ENCODE measurements around the gene ABL1.

The ABL1 gene

DNA sequence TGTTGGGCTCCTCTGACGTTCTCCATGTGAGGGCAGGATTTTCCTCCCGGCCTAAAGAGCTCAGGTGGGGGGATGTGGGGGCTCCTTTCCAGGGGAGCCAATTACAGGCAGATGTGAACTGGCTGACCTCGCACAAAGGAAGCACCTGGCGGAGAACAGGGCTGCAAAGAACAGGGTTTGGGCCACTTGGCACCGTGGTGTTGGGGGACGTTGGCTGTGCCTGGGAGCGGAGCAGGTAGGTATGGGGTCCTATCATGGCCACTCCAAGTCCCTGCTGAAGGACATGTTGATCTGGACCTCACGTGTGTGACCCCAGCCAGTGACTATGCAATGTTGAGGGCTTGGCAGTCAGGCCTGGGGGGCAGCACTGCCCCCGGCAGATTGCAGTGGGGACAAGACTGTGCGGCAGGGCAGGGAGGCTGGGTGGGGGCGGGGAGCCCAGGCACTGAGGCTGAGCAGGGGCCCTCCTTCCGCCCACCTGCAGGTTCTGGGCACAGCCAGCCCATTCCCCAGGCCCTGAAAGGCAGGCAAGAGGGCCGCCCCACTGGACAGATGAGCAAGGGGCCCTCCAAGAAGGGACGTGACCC lies 84.6 kb downstream of the ABL1 start:
- no peak for DNase-seq (ENCODE audit: low spot score)

DNA sequence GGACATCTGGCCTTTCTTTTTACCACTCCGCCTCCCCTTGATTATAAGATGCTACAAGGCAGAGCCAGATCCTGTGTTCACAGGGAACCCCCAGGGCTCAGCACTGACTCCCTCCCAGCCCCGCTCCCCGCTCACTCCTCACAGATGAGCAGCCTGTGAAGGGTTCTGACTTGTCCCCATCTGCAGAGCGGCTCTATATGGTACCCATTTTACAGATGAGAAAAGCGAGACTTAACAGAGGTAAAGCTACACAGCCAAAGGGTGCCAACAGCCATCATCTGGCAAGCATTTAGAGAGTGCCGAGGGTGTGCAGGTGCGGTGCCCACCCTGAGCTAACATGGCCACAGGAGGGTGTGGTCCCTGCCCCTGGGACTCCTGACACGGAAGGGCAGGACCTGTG lies 85.2 kb downstream of the ABL1 start:
- DNase-seq (ENCODE audit: low spot score): no peak

DNA sequence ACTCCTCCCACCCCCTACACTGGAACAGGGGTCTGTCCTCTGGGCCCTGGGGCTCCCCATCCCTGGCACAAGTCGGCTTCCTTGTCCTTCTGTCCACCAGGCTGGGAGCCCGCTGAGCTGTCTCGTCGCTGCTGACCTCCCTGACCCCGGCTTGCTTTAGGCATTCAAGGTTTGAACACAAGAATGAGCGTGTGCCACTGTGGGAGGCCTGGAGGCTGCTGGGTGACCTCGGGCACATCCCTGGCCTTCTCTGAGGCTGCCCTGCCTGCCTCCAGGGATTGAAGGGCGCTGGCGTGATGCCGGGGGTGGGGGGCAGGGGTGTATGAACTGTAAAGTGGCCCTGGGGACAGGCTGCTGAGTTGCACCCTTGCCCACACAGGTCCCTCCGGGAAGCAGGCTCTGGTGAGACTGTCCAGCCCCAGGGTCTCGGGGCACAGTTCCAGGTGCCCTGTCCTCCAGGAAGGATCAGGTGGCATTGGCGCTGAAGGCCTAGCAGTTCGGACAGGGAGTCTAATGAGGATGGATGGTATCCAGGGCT lies 85.8 kb downstream of the ABL1 start:
- no peak for DNase-seq (ENCODE audit: low spot score)

DNA sequence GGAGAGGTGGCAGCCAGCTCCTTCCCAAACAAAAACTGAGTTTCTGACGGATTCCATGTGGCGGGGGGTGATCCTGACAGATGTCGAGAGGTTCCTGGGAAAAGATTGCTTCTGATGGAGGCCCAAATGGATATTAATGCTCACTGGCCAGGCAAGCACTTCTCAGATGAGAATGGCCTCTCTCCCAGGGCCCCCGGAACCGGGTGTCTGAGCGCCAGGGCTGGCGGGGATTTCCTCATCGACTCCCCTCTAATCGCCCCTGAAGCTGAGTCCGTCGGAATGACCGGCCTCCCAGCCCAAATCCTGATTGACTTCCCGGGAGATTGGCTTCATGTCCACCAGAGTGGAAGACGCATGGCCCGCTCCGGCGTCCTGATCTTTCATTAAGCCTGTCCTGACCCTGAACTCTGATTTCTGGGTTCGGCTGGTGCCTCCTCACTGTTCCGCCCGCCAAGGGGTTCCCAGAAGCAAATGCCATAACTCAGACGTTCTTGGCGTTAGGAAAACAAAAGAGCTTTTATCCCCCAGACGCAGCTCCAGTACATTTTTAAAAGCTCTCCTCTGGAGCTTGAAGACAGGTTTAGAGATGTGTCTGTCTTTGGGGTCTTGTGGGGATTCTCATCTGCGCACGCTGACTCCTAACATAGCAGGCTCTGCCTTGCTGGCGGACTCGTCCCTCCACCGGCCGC lies 86.4 kb downstream of the ABL1 start:
- no peak for DNase-seq (ENCODE audit: low spot score)

DNA sequence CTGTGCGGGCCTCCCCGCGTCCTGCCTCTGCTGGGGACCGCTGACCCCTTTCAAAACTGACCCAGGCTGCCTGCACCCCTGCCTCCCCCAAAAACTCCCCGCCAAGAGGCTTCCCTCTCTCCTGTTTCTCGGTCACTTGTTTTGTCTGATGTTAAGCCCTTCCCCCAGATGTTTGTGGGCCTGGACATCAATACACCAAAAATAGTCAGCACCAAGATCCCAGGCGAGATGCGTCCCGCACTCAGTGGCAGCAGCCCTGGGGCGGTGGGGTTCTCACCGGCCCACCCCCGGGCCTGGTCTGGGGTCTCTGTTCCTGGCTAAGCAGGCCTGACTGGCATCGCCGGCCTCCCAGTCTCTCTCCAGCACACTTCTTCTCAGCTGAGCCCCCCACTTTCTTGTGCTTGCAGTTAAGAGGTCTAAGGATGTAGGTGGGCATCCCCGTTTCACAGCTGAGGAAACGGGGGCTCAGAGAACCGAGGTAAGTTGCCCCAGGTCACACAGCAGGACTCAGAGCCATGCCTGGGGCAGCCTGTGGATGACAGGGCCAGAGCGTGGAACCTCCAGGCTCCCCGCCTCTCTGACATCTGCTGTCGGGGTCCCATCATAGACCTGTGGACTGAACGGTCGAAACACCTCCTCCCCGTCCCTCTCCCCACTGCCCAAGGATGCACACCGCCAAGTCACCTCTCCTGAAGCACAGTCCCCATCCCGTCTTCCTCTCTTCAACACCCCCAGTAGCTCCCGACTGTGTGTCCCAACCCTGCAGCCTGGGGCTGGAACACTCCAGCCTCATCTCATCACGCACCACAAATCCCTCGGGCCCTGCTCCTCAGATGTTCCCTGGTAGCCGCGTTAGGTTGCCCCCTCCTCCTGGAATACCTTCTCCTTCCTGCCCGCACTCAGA lies 87.2 kb downstream of the ABL1 start:
- no peak for DNase-seq (ENCODE audit: low spot score)

DNA sequence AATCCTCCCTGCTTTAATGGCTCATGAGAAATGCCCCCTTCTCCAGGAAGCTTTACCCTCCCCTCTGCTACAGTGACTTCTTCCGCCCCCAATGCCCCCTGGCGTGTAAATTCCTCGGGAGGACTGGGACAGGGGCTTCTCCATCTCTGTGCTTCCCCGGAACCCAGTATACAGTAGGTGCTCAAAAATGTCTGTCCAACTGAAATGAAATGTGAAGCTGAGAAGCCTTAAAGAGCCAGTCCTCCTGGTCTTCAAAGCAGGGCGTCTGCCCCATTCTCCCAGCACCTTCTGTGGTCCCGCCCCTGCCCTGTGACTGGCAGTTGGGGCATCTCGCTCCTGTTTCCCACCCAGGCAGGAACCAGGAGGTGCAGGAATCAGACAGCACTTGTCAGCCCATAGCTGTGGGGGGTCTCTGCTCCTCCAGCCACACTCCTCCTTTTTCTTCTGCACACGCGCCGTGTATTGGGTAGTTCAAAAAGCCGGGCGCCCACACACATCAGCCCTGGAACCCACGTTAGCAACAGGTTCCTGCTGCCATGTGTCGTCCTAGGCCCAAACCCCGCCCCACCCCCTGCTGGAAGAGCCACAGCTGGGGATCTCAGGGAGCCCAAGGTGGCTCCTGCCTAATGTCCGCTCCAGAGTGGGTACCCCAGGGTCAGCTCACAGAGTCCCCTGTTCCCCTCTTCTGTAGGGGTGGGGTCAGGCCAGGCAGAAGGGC lies 88.0 kb downstream of the ABL1 start:
- no peak for DNase-seq (ENCODE audit: low spot score)

DNA sequence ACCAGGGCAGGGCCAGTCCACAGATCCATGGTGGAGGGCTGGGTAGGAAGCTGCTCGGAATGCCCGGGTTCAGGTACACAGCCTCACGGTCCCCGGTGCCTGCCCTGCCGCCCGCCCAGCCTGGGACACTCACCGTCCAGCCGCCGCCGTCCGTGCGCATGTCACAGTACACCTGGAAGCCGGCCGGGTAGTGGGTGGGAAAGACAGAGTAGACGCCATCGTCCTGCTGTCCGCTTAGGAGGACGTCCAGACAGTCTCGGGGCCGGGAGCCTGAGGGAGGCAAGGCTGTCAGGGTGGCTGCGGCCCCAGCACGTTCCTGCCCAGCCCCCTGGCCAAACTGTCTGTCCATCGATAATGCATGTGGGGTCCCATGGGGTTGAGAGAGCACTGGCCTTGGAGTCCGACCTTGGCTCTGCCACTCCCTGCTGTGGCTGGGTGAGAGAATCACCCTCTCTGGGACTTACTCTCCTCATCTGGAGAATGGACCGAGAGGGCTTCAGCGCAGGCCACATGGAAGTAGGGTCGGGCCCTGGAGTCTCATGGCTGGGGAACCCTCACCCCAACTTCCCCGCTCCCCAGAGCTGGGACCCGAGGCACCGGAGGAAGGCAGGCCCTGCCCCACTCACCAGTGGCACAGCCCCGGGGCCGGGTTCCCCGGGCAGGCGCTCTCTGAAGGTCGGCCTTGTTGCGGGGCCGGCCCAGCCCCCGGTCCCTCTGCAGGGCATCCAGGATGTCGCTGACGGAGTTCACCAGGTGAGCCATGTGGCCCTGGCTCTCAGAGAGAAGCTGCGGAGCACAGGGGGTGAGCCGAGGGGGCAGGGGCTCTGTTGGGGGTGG lies 88.8 kb downstream of the ABL1 start:
- no peak for DNase-seq (ENCODE audit: low spot score)

DNA sequence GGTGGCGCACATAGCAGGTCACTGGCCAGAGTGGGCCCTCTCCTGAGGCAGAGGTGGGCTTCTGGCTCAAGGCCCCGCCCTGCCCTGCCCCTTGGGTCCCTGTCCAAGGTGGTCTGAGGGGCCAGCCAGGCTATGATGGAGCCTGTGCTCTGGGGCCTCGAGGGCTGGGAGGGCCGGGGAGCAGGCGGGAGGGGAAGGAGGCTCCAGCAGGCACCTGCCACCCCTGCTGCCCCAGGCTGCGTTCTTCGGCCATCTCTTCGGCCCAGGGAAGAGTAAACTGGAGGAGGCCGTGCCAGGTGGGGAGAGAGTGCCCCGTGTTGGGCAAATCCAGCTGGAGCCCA lies 89.4 kb downstream of the ABL1 start:
- no peak for DNase-seq (ENCODE audit: low spot score)

DNA sequence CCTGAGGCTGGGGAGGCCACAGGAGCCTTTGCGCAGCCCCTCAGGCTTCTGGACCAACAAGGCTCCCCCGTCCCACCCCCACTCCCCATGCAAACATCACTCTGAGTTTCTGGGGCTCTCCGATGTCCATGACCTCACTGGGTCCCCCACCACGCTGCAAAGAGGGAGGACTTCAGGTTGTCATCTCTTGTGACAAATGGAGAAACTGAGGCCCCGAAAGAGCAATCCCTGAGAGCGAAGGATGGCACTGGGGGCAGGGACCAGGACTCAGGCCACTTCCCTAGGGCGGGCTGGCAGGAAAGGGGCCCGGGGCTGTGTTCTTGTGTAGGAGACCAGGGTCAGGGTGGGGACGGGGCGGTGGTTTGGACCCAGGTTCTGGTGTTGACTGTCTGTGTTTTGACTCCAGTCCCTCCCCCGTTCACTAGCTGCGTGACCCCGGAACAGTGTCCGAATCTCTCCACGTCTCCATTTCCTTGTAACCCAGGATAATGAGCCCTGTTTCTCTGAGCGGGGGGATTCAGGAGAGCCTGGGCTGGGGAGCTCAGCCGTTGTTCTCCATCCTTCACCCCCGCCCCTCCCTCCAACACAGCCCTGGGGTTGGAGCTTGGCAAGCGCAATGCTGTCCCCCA lies 90.1 kb downstream of the ABL1 start:
- DNase-seq (ENCODE audit: low spot score): no peak

DNA sequence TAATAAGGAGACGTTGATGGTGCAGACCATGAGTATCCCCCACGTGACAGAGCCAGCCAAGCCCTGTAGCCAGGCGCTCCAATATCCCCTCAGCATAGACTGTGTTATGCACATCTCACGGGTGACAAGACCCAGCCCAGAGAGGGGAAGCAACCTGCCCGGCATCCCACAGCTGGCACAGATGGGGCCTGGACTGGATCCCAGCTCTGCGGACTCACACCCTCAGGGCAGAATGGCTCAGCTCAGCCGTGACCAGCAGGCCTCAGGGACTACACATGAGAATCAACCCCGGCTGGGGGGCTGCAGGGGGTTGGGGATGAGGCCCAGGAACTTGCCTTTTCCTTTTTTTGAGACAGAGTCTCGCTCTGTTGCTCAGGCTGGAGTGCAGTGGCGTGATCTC lies 92.3 kb downstream of the ABL1 start:
- no peak for DNase-seq (ENCODE audit: low spot score)

DNA sequence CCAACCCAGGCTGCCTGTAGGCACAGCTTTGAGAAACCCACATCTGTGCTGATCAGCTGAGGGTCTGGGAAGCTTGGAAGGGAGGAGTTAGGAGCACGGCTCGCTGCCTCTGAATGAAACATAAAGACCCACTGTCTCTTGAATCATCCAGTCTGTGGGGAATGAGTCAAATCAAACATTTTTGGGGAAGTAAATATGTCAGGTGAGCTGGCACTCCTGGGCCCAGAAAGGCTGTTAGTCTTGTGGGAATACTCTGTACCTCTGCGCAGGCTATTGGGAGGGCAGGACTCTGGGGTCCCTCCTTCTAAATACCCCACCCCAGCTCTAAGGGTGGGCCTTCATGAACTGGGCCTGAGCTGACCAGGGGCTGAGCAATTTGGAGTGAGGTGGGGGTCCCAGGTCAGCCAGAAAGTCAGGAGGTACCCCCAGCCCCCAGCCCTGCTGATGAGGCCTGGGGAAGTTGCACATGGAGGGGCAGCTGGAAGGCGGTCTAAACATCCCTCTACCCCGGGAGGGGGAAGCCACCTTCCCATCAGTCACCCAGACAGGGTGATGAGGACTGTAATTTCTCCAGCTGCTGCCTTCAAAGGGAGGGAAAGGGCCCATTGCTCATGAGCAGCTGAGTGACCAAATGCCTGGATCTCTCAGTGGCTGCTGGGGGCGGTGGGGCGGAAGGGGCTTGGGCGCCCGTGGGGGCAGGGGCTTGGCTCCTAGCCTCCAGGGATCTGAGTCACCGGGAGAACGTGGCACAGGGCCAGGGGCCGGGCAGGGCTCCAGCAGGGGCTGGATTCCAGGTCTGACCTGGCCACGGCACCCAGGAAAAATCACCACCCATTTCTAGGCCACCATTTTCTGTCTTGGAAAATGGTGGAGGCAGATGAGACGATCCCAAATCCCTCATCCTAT lies 93.2 kb downstream of the ABL1 start:
- DNase-seq (ENCODE audit: low spot score): no peak

DNA sequence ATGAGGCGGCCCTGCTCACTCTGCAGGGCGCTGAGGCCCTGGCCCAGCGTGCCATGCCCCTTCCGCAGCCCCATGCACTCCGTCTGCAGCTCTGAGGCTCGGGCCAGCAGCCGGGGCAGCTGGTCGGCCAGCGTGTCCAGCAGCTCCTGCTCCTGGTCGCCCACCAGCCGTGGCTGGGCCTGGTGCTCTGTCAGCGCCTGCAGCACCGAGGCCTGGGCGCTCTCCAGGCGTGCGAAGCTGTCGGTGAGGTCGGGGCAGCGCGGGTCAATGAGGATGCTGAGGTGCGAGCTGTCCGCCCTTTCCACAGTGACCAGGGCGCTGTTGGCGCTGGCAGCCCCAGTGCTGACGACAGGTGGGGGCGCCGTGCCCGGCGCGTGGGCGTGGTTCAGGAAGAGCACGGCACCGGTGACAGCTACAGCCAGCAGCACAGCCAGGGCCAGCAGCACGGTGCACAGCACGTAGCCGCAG lies 94.6 kb downstream of the ABL1 start:
- DNase-seq (ENCODE audit: low spot score): no peak

DNA sequence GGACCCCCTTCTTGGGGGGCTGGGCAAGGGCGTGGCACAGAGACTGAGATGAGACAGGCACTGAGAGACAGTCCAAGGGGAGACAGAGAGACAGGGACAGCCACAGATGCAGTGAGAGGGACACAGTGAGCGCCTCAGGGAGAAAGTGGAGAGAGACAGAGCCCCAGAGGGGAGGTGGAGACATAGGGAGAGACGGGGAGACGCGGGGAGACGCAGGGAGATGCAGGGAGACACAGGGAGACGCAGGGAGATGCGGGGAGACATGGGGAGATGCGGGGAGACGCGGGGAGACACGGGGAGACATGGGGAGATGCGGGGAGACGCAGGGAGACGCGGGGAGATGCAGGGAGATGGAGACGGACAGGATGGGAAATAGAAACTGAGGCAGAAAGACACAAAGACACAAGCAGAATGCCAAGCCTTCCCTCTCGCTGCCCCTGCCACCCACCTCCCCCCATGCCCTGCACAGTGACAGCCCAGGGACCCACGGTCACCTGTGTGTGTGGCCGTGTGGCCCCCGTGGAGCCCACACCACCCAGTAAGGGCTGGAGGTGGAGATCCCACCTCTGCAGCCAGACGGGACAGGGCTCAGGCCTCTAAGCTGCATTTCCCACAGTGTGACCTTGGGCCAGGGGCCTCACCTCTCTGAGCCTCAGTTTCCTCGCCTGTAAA lies 95.2 kb downstream of the ABL1 start:
- no peak for DNase-seq (ENCODE audit: low spot score)

DNA sequence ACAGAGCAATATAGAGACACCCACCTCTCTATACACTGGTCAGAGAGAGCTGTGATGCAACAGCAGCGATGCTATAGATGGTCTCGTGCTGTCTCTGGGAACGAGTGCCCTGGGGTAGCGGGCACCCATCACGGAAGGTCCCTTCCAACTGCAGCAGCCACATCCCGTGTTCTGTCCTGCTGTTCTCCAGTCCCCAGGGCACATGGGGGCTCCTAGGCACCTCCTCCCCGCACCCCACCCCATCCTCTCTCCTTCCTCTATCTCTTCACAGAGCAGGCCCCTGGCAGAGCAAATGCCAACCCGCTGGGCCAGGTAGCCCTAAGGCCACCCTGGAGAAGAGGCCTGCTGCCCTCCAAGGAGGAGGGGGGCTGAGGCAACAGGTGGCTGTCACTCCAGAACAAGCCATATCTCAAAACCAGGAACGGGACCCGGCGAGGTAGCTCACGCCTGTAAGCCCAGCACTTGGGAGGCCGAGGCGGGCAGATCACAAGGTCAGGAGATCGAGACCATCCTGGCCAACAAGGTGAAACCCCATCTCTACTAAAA lies 95.8 kb downstream of the ABL1 start:
- no peak for DNase-seq (ENCODE audit: low spot score)

DNA sequence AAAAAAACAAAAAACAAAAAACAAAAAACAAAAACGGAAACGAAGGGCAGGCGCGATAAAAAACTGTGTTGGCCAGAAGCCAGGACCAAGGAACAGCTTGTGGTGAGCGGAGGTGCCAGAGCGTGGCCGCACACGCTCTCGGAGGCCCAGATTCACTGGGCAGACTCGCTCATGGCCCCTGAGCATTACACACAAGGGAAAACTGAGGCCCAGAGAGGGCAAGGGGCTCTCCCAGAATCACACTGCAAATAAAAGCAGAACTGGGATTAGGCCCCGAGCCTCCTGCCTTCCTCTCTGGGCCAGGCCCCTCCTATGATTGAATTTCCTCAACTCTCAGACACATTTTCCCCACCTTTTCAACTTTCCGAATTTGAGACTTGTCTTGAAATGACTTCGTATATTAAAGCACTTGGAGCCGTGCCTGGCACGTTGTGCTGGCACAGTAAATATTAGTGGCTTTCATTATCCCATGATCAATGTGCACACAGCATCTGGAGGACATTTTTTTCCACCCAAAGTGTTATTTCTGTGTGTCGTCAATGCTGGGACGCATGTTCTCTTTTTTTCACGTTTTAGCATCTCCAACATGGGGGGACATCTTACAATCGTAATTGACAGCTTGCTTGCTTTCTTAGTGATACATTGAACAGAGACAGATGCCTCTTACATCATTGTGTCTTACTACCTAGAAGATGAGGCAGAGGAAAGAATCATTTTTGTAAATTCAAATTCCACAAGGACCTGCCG lies 96.6 kb downstream of the ABL1 start:
- no peak for DNase-seq (ENCODE audit: low spot score)

DNA sequence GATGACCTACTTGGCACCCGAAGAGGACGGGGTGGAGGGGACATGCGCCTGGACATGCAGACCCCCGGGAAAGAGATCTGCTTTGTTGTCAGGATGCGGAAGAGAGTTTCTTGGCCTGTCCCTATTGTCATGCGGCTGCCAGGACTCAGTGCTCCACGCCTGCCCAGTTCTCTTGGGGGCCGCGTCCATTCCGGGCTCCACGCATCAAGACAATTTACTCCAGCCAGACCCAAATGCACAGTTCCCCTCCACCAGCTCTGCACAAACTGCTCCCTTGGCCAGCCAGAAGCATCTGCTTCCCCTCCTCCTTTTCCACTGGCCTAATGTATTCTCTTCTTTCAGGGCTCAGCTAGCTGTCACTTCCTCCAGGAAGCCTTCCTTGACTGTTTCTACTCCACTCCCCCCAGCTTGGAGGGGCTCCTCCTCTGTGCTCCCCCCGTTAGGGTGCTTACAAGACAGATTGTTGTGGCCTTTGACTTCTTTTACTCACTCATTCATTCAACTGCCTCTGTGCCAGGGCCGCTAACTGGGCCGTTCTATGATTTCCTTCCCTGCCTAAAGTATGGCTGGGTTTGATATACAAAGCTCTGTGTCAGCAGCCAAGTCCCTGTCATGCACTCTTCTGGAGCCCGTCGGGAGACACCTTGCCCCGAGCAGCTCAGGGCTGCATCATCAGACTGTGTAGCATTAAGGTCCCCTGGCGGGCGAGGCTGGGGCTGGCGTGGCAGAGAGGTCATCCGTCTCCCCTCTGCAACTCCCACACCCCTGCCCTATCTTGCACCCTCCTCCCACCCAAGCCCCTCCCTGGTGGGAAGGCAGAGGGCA lies 97.4 kb downstream of the ABL1 start:
- DNase-seq (ENCODE audit: low spot score): no peak
